AG04450 (cell line): Measurements from ENCODE around the gene CACNA1G. TPM values are rescaled to one million over a fixed set of nuclear protein-coding genes. Genes with fewer than 3 reads are reported as not detected.

Experiments used
- CTCF ChIA-PET: fragments of 300-600, 350-600 bp; formaldehyde crosslinking; extraction: SDS; loops from one replicate; lab custom pipeline; 2022; ENCODE audit warnings: antibody characterized with exemption, inconsistent platforms; lab: Charles Lee
- POLR2A ChIA-PET: fragments of 350-600 bp; formaldehyde crosslinking; extraction: SDS; loops from one replicate; lab custom pipeline; 2021; ENCODE audit warnings: antibody characterized with exemption, inconsistent platforms; lab: Yijun Ruan, JAX
- DNase-seq: peaks from one replicate; pipeline ENCODE4 v3.0.0-alpha.2; 2011; ENCODE audit warnings: low read depth, low spot score
- H3K27ac ChIP-seq: one replicate; pipeline ENCODE4 v1.5.1; 2012; ENCODE audit warnings: low read depth, low read length, control low read depth
- H3K27me3 ChIP-seq: one replicate; pipeline ENCODE4 v1.6.0; 2012; ENCODE audit warnings: low read length; ENCODE audit not compliant: control insufficient read depth, insufficient read depth
- H3K4me3 ChIP-seq: 2 replicates; pipeline ENCODE4 v1.5.1; 2011; ENCODE audit warnings: mild to moderate bottlenecking, low read depth, low read length, control low read depth
- H3K9me3 ChIP-seq: 2 replicates; pipeline ENCODE4 v1.5.1; 2012; ENCODE audit warnings: low read length; ENCODE audit not compliant: control insufficient read depth, insufficient read depth
- CTCF ChIP-seq: IDR thresholded peaks from 2 replicates; pipeline ENCODE4 v1.5.1; 2011; ENCODE audit warnings: low read depth, low read length, control low read depth, inconsistent platforms
- polyA plus RNA-seq: library from polyadenylated mRNA; depleted of rRNA; stranded (reverse); fragments of >200 nt; gene quantifications from 2 replicates; pipeline ENCODE4 v1.2.3, GENCODE V29; 2011

CACNA1G gene
- polyA plus RNA-seq, 1 experiment = 0.05 TPM

GRCh38 chr17:50568659-50569058 lies 8.1 kb downstream of the CACNA1G start:
- H3K4me3 ChIP-seq = no peak overlapping the region
- DNase-seq = no peak
- no peak overlapping the region for H3K27ac ChIP-seq
- no peaks in the 10 kb centered on the region for H3K9me3 ChIP-seq
- no peak for TF ChIP-seq CTCF
- peaks cover 48% of the 10 kb centered on the region for H3K27me3 ChIP-seq
- ChIA-PET POLR2A (no interaction called here), CTCF (no interaction called here)

GRCh38 chr17:50569592-50569991 lies 9.1 kb downstream of the CACNA1G start:
- no peak for TF ChIP-seq CTCF
- POLR2A ChIA-PET = no interaction called here
- CTCF ChIA-PET = no interaction called here
- no peak for DNase-seq
- Histone ChIP-seq H3K27ac (no peak overlapping the region), H3K4me3 (no peak overlapping the region), H3K9me3 (no peaks in the 10 kb centered on the region), H3K27me3 (peaks cover 48% of the 10 kb centered on the region)

GRCh38 chr17:50570032-50570431 lies 9.5 kb downstream of the CACNA1G start:
- POLR2A ChIA-PET = no interaction called here
- H3K4me3 ChIP-seq = no peak overlapping the region

GRCh38 chr17:50570528-50570927 lies 10.0 kb downstream of the CACNA1G start:
- CTCF ChIA-PET = no interaction called here
- no peak for TF ChIP-seq CTCF
- Histone ChIP-seq H3K9me3 (no peaks in the 10 kb centered on the region), H3K27ac (no peak overlapping the region), H3K27me3 (peaks cover 47% of the 10 kb centered on the region), H3K4me3 (no peak overlapping the region)
- DNase-seq = no peak
- POLR2A ChIA-PET = no interaction called here

More at GRCh38 chr17:50570032-50570431, 9.5 kb downstream of the CACNA1G start:
- TF ChIP-seq CTCF = no peak
- Histone ChIP-seq H3K27me3 (peaks cover 50% of the 10 kb centered on the region), H3K27ac (no peak overlapping the region), H3K9me3 (no peaks in the 10 kb centered on the region)
- DNase-seq = no peak
- CTCF ChIA-PET = no interaction called here

GRCh38 chr17:50571681-50572080 lies 11.2 kb downstream of the CACNA1G start:
- POLR2A ChIA-PET = no interaction called here
- no peaks in the 10 kb centered on the region for H3K9me3 ChIP-seq

More at GRCh38 chr17:50571681-50572080, 11.2 kb downstream of the CACNA1G start:
- CTCF ChIA-PET = no interaction called here
- no peak for DNase-seq
- Histone ChIP-seq H3K4me3 (no peak overlapping the region), H3K27ac (no peak overlapping the region), H3K27me3 (peaks cover 37% of the 10 kb centered on the region)
- TF ChIP-seq CTCF = no peak
